RWPE1 (cell line): ENCODE data around the gene NSUN2.
"Not testable (repeated sequence)": the region's sequence is repeated elsewhere in the genome, so short reads cannot be mapped to it uniquely, and the experiment has no call there.

Source experiments
- CTCF ChIA-PET: fragments of 350-600 bp; sonication (Branson Sonifier 250); formaldehyde crosslinking; extraction: SDS; loops from one replicate; lab custom pipeline; 2021; lab: Yijun Ruan, JAX
- POLR2A ChIA-PET: fragments of 400-600 bp; formaldehyde crosslinking; extraction: SDS; loops from one replicate; lab custom pipeline; 2020; ENCODE audit warnings: antibody characterized with exemption; ENCODE audit not compliant: low non-redundant PET; lab: Yijun Ruan, JAX
- DNase-seq: peaks from one replicate; pipeline ENCODE4 v3.0.0; 2012; ENCODE audit warnings: low spot score
- H3K27ac ChIP-seq: fragments of 450-650 bp; 2 replicates; pipeline ENCODE4 v1.5.1; 2017
- CTCF ChIP-seq: fragments of 450-650 bp; conservative IDR thresholded peaks from 2 replicates; pipeline ENCODE4 v1.5.1; 2017; ENCODE audit warnings: low read depth, mild to moderate bottlenecking

NSUN2 gene

GRCh38 chr5:6675784-6676491 is 43.1 kb upstream of the NSUN2 start:
- TF ChIP-seq CTCF, result no peak
- CTCF ChIA-PET, result interaction anchor here (0.8 kb wide), 1 partner anchor 8 kb away, joined by 3 read pairs; no protein-coding TSS in a partner anchor
- POLR2A ChIA-PET, result no interaction called here
- H3K27ac ChIP-seq, result no peak overlapping the region
- no peak for DNase-seq

- TF ChIP-seq CTCF, result no peak
- no peak overlapping the region for H3K27ac ChIP-seq
- DNase-seq, result no peak
- POLR2A ChIA-PET, result no interaction called here
- CTCF ChIA-PET, result no interaction called here
Observed at GRCh38 chr5:6674886-6675285, 42.0 kb upstream of the NSUN2 start.

GRCh38 chr5:6674421-6674820 is 41.6 kb upstream of the NSUN2 start:
- no peak for TF ChIP-seq CTCF
- H3K27ac ChIP-seq, result no peak overlapping the region
- POLR2A ChIA-PET, result interaction anchor here (0.6 kb wide), 1 partner anchor 21 kb away, joined by 3 read pairs; no protein-coding TSS in a partner anchor
- DNase-seq, result no peak
- CTCF ChIA-PET, result interaction anchor here (0.5 kb wide), 1 partner anchor 125 kb away, joined by 3 read pairs; no protein-coding TSS in a partner anchor

DNA sequence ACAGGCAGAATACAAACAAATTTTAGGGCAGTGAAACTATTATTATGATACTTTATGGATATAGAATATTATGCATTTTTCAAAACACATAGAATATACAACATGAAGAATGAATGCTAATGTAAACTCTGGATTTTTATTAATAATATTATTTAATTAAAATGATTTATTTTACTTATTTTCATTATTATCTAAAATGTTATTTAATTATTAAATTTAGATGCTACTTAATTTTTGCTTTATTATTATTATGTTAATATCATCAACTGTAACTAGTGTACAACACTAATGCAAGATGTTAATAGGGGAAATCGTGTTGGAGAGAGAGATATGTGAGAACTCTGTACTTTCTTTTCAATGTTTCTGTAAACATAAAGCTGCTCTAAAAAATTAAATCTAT is 41.1 kb upstream of the NSUN2 start:
- no peak overlapping the region for H3K27ac ChIP-seq
- CTCF ChIA-PET, result interaction anchor here (0.5 kb wide), 1 partner anchor 125 kb away, joined by 3 read pairs; no protein-coding TSS in a partner anchor
- no peak for DNase-seq
- no peak for TF ChIP-seq CTCF
- POLR2A ChIA-PET, result interaction anchor here (0.6 kb wide), 1 partner anchor 21 kb away, joined by 3 read pairs; no protein-coding TSS in a partner anchor

DNA sequence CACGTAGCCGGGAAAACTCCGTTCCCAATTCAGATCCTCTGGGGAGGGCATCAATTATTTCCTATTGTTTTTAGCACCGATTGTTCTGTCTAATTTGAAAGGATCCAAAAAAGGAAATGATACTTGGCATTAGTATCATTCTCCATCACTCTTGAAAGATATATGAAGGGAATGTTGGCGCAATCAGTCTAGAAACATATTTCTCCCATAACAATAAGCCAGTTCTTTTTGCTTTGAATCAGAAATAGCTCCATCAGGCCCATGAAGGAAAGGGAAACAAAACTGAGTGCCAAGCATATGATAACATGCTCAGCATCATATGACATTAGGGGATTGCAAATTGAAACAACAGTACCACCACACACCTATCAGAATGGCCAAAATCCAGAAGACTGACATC is 40.2 kb upstream of the NSUN2 start:
- no peak for TF ChIP-seq CTCF
- no peak for DNase-seq
- ChIA-PET CTCF (interaction anchor here (0.6 kb wide), 1 partner anchor 156 kb away, joined by 3 read pairs; no protein-coding TSS in a partner anchor), POLR2A (no interaction called here)
- no peak overlapping the region for H3K27ac ChIP-seq

GRCh38 chr5:6668717-6669116 is 35.9 kb upstream of the NSUN2 start:
- POLR2A ChIA-PET, CTCF ChIA-PET, H3K27ac ChIP-seq, DNase-seq: not testable (repeated sequence)

DNA sequence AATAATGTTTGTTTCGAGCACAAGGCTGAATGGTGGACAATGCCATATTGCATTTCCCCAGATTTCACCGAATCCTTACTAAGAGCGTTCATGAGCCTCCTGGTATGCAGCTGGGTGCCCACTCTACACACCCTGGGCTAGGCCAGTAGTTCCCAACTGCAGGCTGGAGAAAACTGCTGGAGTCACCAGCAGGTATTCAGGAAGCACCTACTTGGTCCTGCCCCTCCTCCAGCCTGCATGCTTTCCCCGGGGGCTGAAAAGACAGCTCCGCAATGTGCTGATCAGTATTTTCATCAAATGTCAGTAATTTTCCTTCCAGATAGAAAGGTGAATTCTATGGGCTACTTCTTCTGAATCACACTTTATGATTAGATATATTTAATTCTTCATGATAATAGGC is 34.8 kb upstream of the NSUN2 start:
- CTCF ChIA-PET, result interaction anchor here (0.6 kb wide), 2 partner anchors 8 to 367 kb away, joined by 3 read pairs; no protein-coding TSS in a partner anchor
- no peak for DNase-seq
- TF ChIP-seq CTCF, result no peak

More for the DNA sequence above, 34.8 kb upstream of the NSUN2 start:
- H3K27ac ChIP-seq, result no peak overlapping the region
- POLR2A ChIA-PET, result no interaction called here
